Measurements from ENCODE around the gene SNCB.

SNCB gene

DNA sequence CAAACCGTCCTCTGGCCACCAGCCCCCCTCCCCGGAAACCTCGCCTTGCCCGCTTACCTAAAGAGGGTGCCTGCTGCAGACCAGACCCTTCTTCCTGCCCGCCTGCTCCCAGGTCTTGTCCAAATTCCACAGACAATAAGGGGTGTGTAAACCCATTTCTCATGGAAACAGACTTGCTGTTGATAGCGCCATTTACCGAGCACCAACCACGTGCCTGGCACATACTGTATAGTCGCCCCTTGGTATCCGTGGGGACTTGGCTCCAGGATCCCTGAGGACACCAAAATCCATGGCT, 56.1 kb downstream of the SNCB start:
- DNase-seq (ENCODE audit: low spot score) = no peak

GRCh38 chr5:176573564-176574296, 56.6 kb downstream of the SNCB start:
- peak; percentile 75 for DNase-seq (ENCODE audit: low spot score)

Data from AG08395 (cell line).